HepG2 (cell line): ENCODE measurements around the gene DMGDH. TPM values are rescaled to one million over a fixed set of nuclear protein-coding genes. Genes with fewer than 3 reads are reported as not detected.

Experiments
- ATAC-seq: fragments of 200-7000 bp; cut with Tn5 transposase; 3 replicates; pipeline ENCODE4 v1.9.1; 2020; ENCODE audit warnings: mild to moderate bottlenecking, moderate library complexity
- BruUV-seq: library from RNA; stranded (reverse); fragments of 400-500 nt; replicated peaks from 2 replicates; lab custom pipeline; 2021; lab: Mats Ljungman, UMichigan
- CTCF ChIA-PET: fragments of 300-600 bp; formaldehyde crosslinking; extraction: SDS; loops from one replicate; lab custom pipeline; 2021; ENCODE audit warnings: low total read pairs, inconsistent platforms, low intra/inter-chr PET ratio; lab: Yijun Ruan, JAX
- POLR2A ChIA-PET: fragments of 350-600 bp; sonication (Branson Sonifier 250); formaldehyde crosslinking; loops from one replicate; lab custom pipeline; 2020; ENCODE audit warnings: antibody characterized with exemption, inconsistent platforms; lab: Yijun Ruan, JAX
- DNase-seq: peaks from one replicate; pipeline ENCODE4 v3.0.0-alpha.2; 2015; ENCODE audit warnings: low spot score
- FAIRE-seq: peaks from 3 replicates; lab custom pipeline; 2011; peaks lifted over from hg19 to GRCh38; lab: Jason Lieb, UNC
- H2AFZ ChIP-seq: one replicate; pipeline ENCODE4 v1.6.1; 2011; ENCODE audit warnings: low read length, inconsistent platforms
- H3K27ac ChIP-seq: fragments of 300-600 bp; 3 replicates; pipeline ENCODE4 v1.8.0; 2011; ENCODE audit warnings: mixed run types, mild to moderate bottlenecking, mixed read lengths, low read length, inconsistent platforms; ENCODE audit not compliant: insufficient read depth; ENCODE audit errors: extremely low read length
- H3K27me3 ChIP-seq, 2 experiments: fragments of 200-600 bp in 1 of 2; 2 replicates in 1 of 2; 3 replicates in 1 of 2; pipeline versions ENCODE4 v1.6.0 to v1.8.0; 2011; ENCODE audit warnings: low read length in 2 of 2, mild to moderate bottlenecking in 2 of 2, moderate library complexity in 2 of 2, inconsistent platforms in 1 of 2; ENCODE audit not compliant: insufficient read depth in 2 of 2, control insufficient read depth in 1 of 2
- H3K36me3 ChIP-seq, 2 experiments: fragments of 200-600 bp in 1 of 2; replicated peaks in 1 of 2; 2 replicates in 1 of 2; 3 replicates in 1 of 2; pipeline versions ENCODE4 v1.5.1 to v1.8.0; 2011; ENCODE audit warnings: low read length in 2 of 2, inconsistent platforms in 1 of 2; ENCODE audit not compliant: insufficient read depth in 2 of 2, control insufficient read depth in 1 of 2
- H3K4me1 ChIP-seq: 2 replicates; pipeline ENCODE4 v1.5.1; 2012; ENCODE audit warnings: low read length, inconsistent platforms; ENCODE audit not compliant: insufficient read depth
- H3K4me2 ChIP-seq: 2 replicates; pipeline ENCODE4 v1.6.0; 2011; ENCODE audit warnings: low read depth, low read length, inconsistent platforms
- H3K4me3 ChIP-seq, 3 experiments: fragments of 200-600 bp in 1 of 3; sonication (generic), shearing (Covaris generic) in 1 of 3; replicated peaks in 1 of 3; 2 replicates each; pipeline ENCODE4 v1.5.1; 2011 to 2016; ENCODE audit warnings: low read length in 3 of 3, inconsistent platforms in 2 of 3, low read depth in 2 of 3, mild to moderate bottlenecking in 2 of 3, control low read depth in 1 of 3, mixed read lengths in 1 of 3; ENCODE audit not compliant: insufficient read depth in 1 of 3
- H3K79me2 ChIP-seq: one replicate; pipeline ENCODE4 v1.6.1; 2011; ENCODE audit warnings: low read length, inconsistent platforms; ENCODE audit not compliant: insufficient read depth
- H3K9ac ChIP-seq: 2 replicates; pipeline ENCODE4 v1.6.0; 2011; ENCODE audit warnings: mild to moderate bottlenecking, low read depth, low read length, inconsistent platforms; ENCODE audit not compliant: insufficient read depth
- H3K9me3 ChIP-seq: 2 replicates; pipeline ENCODE4 v1.5.1; 2012; ENCODE audit warnings: mild to moderate bottlenecking, low read length
- H4K20me1 ChIP-seq: 2 replicates; pipeline ENCODE4 v1.6.0; 2011; ENCODE audit warnings: inconsistent platforms, mild to moderate bottlenecking, low read length, moderate library complexity; ENCODE audit not compliant: insufficient read depth
- EZH2 ChIP-seq: conservative IDR thresholded peaks from 2 replicates; pipeline ENCODE4 v1.6.1; 2012; ENCODE audit warnings: mild to moderate bottlenecking, low read depth, low read length, moderate library complexity
- SALL1 ChIP-seq: sonication (generic); formaldehyde crosslinking; IDR thresholded peaks from 2 replicates; pipeline ENCODE4 v1.8.0; 2022; ENCODE audit warnings: mild to moderate bottlenecking, missing genetic modification reagents
- ZNF143 ChIP-seq: sonication (generic); formaldehyde crosslinking; IDR thresholded peaks from 2 replicates; pipeline ENCODE4 v1.4.0; 2020; ENCODE audit warnings: missing genetic modification reagents
- ZNF605 ChIP-seq: sonication (generic); formaldehyde crosslinking; IDR thresholded peaks from 2 replicates; pipeline ENCODE4 v1.8.0; 2022; ENCODE audit warnings: mild to moderate bottlenecking, missing genetic modification reagents
- ZSCAN30 ChIP-seq: sonication (generic); formaldehyde crosslinking; IDR thresholded peaks from 2 replicates; pipeline ENCODE4 v1.5.0; 2020; ENCODE audit warnings: mild to moderate bottlenecking, missing genetic modification reagents
- WGBS: methylation state at CpG from one replicate; pipeline ENCODE4 v1.1.6; 2017; ENCODE audit warnings: low lambda C conversion rate; 5-methylcytosine and 5-hydroxymethylcytosine counted together
- in situ Hi-C: cut with HindIII; loops from 2 replicates; pipeline ENCODE4 v1.10.0; 2017; ENCODE audit warnings: low pct_unique_long_range_greater_than_20kb; ENCODE audit not compliant: extremely low pct_ligation_motif_present
- intact Hi-C: fragments of 100-400 bp; cut with micrococcal nuclease; formaldehyde crosslinking; loops from one replicate; pipeline ENCODE4 v1.10.0; 2022; ENCODE audit not compliant: unreplicated experiment
- polyA plus RNA-seq, 8 experiments: library from polyadenylated mRNA; depleted of rRNA in 3 of 8; stranded (reverse) in 7 of 8; unstranded in 1 of 8; fragments of >200 nt; fragmentation: Illumina TruSeq in 4 of 8; extraction: Trizol in 4 of 8; gene quantifications; 2 replicates each; pipeline versions ENCODE4 v1.2.1 to v1.2.3, GENCODE V29; 2011 to 2016; ENCODE audit warnings: low read depth in 4 of 8, missing spikeins in 1 of 8, mixed read lengths in 1 of 8; ENCODE audit not compliant: insufficient read depth in 1 of 8
- total RNA-seq, 5 experiments: library from RNA; depleted of rRNA; stranded (reverse); fragments of >200 nt; fragmentation: Illumina TruSeq; extraction: Trizol; gene quantifications; 2 replicates each; pipeline ENCODE4 v1.2.3, GENCODE V29; 2016; ENCODE audit warnings: low read depth in 1 of 5
- TF ChIP-seq, protein P1 (sequence below): sonication (generic); formaldehyde crosslinking; IDR thresholded peaks from 2 replicates; pipeline ENCODE4 v1.5.1; 2020; ENCODE audit warnings: mild to moderate bottlenecking, missing genetic modification reagents, moderate library complexity
- TF ChIP-seq, protein P2 (sequence below): IDR thresholded peaks from 2 replicates; pipeline ENCODE4 v1.6.1; 2016; ENCODE audit warnings: missing compliant biosample characterization, missing genetic modification reagents, borderline replicate concordance

DMGDH gene
- total and polyA plus RNA-seq, 2 of the 13 experiments (the other 11 are each of a cell fraction or from before 2014, with no cell fraction given), result 3.6 to 7.9 TPM

DNA sequence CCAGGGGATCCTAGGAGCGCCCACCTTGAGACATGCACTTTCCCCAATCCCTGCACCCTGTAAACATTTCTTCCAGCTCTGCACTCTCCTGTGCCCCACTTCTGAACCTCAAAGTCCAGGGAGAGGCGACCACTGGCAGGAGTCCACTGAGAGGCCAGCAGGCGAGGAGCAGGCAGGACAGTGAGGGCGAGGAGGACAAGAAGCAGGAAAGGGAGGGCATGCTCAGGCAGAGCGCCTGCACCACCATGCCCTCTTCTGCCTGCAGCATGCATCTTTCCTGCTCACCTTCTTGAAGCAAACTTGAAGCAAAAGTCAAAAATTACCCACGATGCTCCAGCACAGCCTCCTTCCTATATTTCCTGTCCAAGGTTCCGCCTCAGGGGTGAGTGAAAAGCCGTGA, 94.4 kb downstream of the DMGDH start:
- no peak for DNase-seq
- Histone ChIP-seq H4K20me1 (no peaks in the 10 kb centered on the region; the same call in 1 of the 2 replicates), H3K27me3 (no peaks in the 10 kb centered on the region), H3K9ac (no peak overlapping the region), H3K9me3 (no peaks in the 10 kb centered on the region), H3K4me1 (peaks cover 80% of the 10 kb centered on the region), H3K36me3 (peaks cover 6 to 31% of the 10 kb centered on the region in 2 experiments; a peak in 4 of 5 replicates), H3K4me3 (no peak overlapping the region), H3K4me2 (no peak overlapping the region), H3K79me2 (peaks cover 79% of the 10 kb centered on the region), H3K27ac (no peak overlapping the region), H2AFZ (no peak overlapping the region)
- in situ Hi-C loops, result no loop called here
- ChIA-PET CTCF (no interaction called here), POLR2A (interaction anchor here (1.8 kb wide), 1 partner anchor 10 kb away, joined by 16 read pairs; the partner anchor contains the start of gene ARSB)
- TF ChIP-seq ZSCAN30 (CRISPR knock-in tag) (no peak), SALL1 (CRISPR knock-in tag) (0 out of 2 replicates have a peak, but pooled peaks have one; percentile 9), EZH2 (no peak), ZNF143 (CRISPR knock-in tag) (peak; percentile 50; the same call in 1 of the 2 replicates), ZNF605 (CRISPR knock-in tag) (0 out of 2 replicates have a peak, but pooled peaks have one; percentile 27)
- TF ChIP-seq, protein P1, sequence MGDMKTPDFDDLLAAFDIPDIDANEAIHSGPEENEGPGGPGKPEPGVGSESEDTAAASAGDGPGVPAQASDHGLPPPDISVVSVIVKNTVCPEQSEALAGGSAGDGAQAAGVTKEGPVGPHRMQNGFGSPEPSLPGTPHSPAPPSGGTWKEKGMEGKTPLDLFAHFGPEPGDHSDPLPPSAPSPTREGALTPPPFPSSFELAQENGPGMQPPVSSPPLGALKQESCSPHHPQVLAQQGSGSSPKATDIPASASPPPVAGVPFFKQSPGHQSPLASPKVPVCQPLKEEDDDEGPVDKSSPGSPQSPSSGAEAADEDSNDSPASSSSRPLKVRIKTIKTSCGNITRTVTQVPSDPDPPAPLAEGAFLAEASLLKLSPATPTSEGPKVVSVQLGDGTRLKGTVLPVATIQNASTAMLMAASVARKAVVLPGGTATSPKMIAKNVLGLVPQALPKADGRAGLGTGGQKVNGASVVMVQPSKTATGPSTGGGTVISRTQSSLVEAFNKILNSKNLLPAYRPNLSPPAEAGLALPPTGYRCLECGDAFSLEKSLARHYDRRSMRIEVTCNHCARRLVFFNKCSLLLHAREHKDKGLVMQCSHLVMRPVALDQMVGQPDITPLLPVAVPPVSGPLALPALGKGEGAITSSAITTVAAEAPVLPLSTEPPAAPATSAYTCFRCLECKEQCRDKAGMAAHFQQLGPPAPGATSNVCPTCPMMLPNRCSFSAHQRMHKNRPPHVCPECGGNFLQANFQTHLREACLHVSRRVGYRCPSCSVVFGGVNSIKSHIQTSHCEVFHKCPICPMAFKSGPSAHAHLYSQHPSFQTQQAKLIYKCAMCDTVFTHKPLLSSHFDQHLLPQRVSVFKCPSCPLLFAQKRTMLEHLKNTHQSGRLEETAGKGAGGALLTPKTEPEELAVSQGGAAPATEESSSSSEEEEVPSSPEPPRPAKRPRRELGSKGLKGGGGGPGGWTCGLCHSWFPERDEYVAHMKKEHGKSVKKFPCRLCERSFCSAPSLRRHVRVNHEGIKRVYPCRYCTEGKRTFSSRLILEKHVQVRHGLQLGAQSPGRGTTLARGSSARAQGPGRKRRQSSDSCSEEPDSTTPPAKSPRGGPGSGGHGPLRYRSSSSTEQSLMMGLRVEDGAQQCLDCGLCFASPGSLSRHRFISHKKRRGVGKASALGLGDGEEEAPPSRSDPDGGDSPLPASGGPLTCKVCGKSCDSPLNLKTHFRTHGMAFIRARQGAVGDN (CRISPR knock-in tag), result peak; percentile 68
- TF ChIP-seq, protein P2, sequence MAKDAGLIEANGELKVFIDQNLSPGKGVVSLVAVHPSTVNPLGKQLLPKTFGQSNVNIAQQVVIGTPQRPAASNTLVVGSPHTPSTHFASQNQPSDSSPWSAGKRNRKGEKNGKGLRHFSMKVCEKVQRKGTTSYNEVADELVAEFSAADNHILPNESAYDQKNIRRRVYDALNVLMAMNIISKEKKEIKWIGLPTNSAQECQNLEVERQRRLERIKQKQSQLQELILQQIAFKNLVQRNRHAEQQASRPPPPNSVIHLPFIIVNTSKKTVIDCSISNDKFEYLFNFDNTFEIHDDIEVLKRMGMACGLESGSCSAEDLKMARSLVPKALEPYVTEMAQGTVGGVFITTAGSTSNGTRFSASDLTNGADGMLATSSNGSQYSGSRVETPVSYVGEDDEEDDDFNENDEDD (CRISPR knock-in tag), result no peak
- ATAC-seq, result no peak; the same call in 2 of the 3 replicates
- BruUV-seq, result no TSS peak
- no peak for FAIRE-seq
- WGBS, result 92% methylated on average over 8 of the region's 8 CpGs
- intact Hi-C loops, result no loop called here
